G401.6 (cell line): Measurements from ENCODE around the gene CASP8AP2.
"Not testable (repeated sequence)": the region's sequence is repeated elsewhere in the genome, so short reads cannot be mapped to it uniquely, and the experiment has no call there.

Experiments used
- FAIRE-seq: peaks from 2 replicates; lab custom pipeline; 2012; peaks lifted over from hg19 to GRCh38; lab: Jason Lieb, UNC

Gene CASP8AP2

DNA sequence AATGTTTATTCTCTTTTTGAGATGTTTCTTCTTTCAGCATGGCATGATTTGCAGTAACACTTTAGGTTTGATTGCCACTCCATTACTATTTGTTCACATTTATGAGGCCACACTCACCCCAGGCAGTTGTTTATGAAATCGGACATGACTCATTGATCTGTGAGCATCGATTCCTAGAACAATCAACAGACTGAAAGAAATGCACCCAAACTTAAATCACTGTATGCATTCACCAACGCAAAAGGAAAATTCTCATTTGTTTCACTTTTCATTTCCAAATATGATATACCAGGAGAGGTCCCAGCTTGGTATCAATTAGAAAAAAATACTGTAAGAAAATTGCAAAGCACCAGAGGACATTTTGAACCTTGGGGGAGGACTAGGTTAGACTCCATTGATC, 59.2 kb downstream of the CASP8AP2 start:
- FAIRE-seq: no peak

- FAIRE-seq: not testable (repeated sequence)
These were observed 61.3 kb downstream of the CASP8AP2 start for GRCh38 chr6:89890845-89891528.

GRCh38 chr6:89892577-89892976, 62.9 kb downstream of the CASP8AP2 start:
- FAIRE-seq: not testable (repeated sequence)

DNA sequence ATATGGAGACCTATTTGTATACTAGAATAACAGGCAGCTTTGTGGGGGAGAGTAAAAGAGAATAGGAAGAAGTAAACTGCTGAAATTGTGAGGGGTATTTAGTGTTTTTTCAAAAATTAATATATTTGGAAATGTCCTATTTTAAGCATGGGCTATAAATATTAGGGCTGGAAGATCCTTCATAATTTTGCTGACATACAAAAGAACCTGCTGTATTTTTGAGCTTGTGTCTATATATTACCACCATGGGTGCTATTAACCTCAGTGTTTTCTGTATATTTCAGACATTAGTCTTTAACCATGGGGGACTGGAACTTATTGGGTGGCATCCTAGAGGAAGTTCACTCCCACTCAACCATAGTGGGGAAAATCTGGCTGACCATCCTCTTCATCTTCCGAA, 64.5 kb downstream of the CASP8AP2 start, which contains the start of gene GJA10:
TSS of gene GJA10 (plus strand) at position 301 of the 400 bp plus-strand sequence. CDS start at position 301, 0 bp downstream.
- FAIRE-seq: no peak

- FAIRE-seq: no peak
These were observed 65.7 kb downstream of the CASP8AP2 start for GRCh38 chr6:89895276-89895874.

DNA sequence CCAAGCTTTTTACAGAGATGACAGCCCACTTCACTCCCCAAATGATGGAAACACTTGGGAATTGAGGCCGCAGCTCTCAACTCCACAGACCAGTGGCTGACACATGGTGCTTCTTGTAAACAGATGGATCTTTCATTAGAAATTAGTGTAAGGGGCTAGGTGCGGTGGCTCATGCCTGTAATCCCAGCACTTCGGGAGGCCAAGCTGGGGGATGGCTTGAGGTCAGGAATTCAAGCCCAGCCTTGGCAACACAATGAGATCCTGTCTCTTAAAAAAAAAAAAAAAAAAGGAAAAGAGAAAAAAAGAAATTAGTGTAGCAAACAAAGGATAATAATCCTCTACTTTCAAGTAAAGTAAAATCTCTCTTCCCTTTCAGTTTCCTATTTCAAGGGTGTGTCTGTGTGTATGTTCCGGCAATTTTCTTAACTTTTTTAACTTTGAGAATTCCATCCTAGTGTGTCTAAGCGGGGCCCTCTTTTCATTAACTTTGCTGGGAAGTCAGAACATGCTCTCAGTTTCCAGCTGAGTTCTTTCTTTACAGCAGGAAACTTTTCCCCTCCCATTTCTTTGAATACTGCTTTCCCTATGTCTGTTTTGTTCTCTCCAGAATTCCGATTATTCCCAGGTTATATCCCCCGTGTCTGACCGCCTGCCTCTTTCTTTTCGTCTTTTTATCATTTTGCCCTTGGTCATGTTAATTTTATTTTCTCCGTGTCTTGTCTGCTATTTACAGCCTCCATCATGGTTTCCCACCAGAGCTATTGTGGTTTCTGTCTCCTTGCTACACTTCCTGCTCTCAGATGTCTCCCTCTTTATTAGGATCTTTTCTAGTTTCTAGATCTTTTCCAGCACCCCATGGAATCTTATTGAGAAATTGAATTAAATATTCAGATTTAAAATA, 80.6 kb downstream of the CASP8AP2 start:
- not testable (repeated sequence) for FAIRE-seq

- no peak for FAIRE-seq
These were observed 81.2 kb downstream of the CASP8AP2 start for GRCh38 chr6:89910902-89911240.

- no peak for FAIRE-seq
These were observed 86.6 kb downstream of the CASP8AP2 start for GRCh38 chr6:89916136-89916920.

GRCh38 chr6:89917216-89917615, 87.5 kb downstream of the CASP8AP2 start:
- FAIRE-seq: no peak

DNA sequence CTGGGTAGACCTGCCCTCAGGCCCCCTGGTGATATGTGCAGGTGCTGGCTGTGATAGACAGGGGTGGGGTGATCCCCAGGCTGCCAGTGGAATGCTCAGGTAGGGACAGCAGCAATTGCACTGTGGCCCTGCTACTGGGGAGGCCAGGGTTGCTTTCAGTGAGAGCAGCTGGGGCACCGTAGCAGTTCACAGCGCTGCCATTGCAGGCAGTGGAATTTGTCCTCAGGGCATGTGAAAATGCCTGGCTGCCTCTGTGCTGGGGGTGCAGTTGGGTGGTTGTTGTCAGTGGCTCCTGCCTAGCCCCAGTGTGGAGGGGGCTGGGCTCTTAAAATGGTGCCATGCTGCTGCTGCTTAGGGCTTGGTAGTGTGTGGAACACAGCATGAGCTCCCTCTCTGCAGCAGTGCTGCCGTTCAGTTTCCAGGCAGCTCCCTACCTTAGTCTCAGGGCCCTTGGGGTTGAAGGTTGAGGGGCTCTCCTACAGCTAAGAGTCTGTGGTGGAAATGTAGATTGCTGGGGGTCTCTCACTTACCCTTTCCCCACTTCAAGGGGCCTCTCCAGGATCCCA, 88.2 kb downstream of the CASP8AP2 start:
- FAIRE-seq: no peak
